Measurements from ENCODE around the gene CDCP1. TPM values are rescaled to one million over a fixed set of nuclear protein-coding genes. Genes with fewer than 3 reads are reported as not detected.

CDCP1 gene
- 0.04 and 0.12 TPM in 2 replicates for total RNA-seq
- 0.24 TPM in 1 of 2 replicates, not detected in the other for polyA plus RNA-seq

- Histone ChIP-seq H3K36me3 (no peaks in the 10 kb centered on the region), H3K9me3 (ENCODE audit: low read depth) (no peaks in the 10 kb centered on the region), H3K27me3 (peaks cover 70% of the 10 kb centered on the region), H3K27ac (no peak within 1 kb of the TSS), H3K4me3 (peak within 1 kb of the TSS; percentile 27), H3K4me1 (ENCODE audit: low read depth) (peaks cover 7% of the 10 kb centered on the region)
- no peak for TF ChIP-seq CTCF (IDR thresholded peaks at IDR 0.05; ENCODE audit: low read depth, low read length)
- no peak for DNase-seq (ENCODE audit: low read depth in 1 of 2, low spot score in 1 of 2)
These were observed at the start of gene CDCP1 for GRCh38 chr3:45145681-45146614. CDCP1 (minus strand) TSS chr3:45146378; CDS start chr3:45146287, 91 bp downstream.

DNA sequence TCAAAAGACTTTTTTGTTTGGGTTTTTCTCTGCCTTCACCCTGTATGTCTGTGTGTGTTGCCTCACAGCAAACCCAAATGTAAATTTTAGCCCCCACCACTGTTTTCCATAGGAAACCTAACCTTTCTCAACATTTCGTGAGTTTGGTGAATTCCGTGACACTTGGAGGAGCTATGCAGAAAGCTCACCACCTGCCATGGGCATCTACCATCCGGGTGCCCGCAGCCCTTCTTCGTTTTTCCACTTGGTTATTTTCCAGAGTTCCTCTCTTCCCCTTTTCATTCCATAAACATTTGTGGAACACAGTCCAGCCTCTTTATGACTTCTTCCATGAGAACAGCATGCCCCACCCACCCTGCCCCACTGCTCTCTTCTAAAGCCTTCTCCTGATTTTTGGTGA, 48.6 kb upstream of the CDCP1 start:
- no peak overlapping the region for H3K4me3 ChIP-seq
- TF ChIP-seq CTCF (IDR thresholded peaks at IDR 0.05; ENCODE audit: low read depth, low read length), result no peak

DNA sequence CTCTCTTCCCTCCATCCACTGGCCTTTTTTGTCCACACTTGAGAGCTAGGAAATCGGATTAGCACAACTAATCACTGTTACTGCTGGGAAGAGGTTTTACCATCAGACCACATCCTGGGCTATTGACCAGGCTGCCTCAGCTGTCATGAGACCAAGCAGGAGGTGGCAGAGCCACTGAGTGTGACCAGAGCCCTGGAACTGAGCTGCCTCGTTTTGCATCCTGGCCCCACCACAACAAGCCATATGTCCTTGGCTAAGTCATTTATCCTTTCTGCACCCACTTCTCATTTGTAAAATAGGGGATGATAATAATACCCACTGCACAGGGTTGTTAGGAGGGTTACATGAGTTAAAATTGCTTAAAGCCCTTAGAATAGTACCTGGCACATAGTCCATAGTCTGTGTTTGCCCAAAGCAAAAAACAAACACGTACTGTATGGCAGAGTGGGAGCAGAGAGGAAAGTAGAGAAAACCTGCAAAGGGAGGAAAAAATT, 45.8 kb upstream of the CDCP1 start:
- H3K4me3 ChIP-seq, result no peak overlapping the region
- H3K36me3 ChIP-seq, result no peaks in the 10 kb centered on the region
- no peaks in the 10 kb centered on the region for H3K9me3 ChIP-seq (ENCODE audit: low read depth)
- no peak for TF ChIP-seq CTCF (IDR thresholded peaks at IDR 0.05; ENCODE audit: low read depth, low read length)
- no peaks in the 10 kb centered on the region for H3K4me1 ChIP-seq (ENCODE audit: low read depth)
- no peak for DNase-seq (ENCODE audit: low read depth in 1 of 2, low spot score in 1 of 2)
- no peaks in the 10 kb centered on the region for H3K27me3 ChIP-seq
- no peak overlapping the region for H3K27ac ChIP-seq

More for the DNA sequence above, 48.6 kb upstream of the CDCP1 start:
- no peak overlapping the region for H3K27ac ChIP-seq
- H3K27me3 ChIP-seq, result no peaks in the 10 kb centered on the region
- no peaks in the 10 kb centered on the region for H3K36me3 ChIP-seq
- no peaks in the 10 kb centered on the region for H3K4me1 ChIP-seq (ENCODE audit: low read depth)
- H3K9me3 ChIP-seq (ENCODE audit: low read depth), result no peaks in the 10 kb centered on the region
- no peak for DNase-seq (ENCODE audit: low read depth in 1 of 2, low spot score in 1 of 2)

DNA sequence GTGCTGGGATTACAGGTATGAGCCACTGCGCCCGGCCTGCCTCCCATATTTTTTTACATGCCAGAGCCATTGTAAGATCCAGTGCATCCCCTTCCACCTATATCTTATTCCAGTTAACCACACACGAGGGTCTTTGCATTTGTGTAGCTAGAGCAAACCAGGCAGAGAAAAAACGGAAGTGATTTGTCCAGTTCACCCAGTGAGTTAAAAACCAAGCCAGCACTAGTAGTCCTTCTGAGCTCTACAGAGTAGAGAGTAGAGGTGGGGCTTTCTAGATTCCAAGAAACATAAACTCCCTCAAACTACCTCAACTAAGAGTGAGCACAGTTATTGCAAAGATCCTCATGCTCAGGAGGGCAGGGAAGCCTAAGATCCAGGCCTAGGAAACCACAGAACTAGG, 45.2 kb upstream of the CDCP1 start:
- no peaks in the 10 kb centered on the region for H3K9me3 ChIP-seq (ENCODE audit: low read depth)
- no peak for DNase-seq (ENCODE audit: low read depth in 1 of 2, low spot score in 1 of 2)
- no peaks in the 10 kb centered on the region for H3K36me3 ChIP-seq
- H3K4me3 ChIP-seq, result no peak overlapping the region
- no peak overlapping the region for H3K27ac ChIP-seq
- no peak for TF ChIP-seq CTCF (IDR thresholded peaks at IDR 0.05; ENCODE audit: low read depth, low read length)
- H3K27me3 ChIP-seq, result no peaks in the 10 kb centered on the region
- H3K4me1 ChIP-seq (ENCODE audit: low read depth), result no peaks in the 10 kb centered on the region

DNA sequence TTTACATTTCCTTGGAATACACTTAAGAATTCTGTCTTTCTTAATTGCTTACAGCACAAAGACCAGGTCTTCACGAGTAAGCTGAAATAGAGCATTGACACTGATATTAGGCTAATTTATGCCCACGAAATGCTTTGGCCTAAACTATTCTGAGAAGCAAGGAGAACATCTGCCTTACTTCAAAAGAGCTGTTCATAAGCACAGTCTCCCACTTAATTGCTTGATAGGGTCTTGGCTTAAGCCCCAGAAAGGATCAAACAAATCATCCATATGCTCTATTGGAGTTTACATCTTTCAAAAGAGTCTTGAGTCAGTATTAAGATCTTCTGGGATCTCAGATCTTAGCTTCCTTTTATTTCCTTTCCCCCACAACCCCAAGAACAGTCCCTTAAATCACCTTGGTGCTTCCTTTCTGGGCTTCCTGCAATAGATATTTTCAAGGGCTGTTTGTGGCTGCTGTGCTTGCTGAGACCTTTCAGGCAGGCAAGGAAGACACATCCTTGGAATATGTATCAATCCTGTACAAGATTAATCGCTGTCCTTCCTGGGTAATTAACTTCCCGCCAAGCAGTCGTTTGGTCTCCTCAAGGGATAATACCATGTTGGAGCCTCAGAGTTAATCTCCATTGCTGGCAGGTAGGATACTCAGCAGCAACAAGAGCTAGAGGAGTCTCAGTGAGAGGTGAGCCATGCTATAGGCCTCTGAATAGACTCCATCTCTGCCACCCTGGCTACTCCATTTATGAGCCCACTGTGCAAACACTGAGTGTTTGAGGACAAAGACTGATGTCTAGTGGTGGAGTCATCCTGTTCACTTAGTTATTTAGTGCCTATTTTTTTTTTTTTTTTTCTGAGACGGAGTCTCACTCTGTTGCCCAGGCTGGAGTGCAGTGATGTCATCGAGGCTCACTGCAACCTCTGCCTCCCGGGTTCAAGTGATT, 42.8 kb upstream of the CDCP1 start:
- H3K9me3 ChIP-seq (ENCODE audit: low read depth), result no peaks in the 10 kb centered on the region
- peaks cover 2% of the 10 kb centered on the region for H3K27me3 ChIP-seq
- no peak overlapping the region for H3K27ac ChIP-seq
- no peak overlapping the region for H3K4me3 ChIP-seq
- DNase-seq (ENCODE audit: low read depth in 1 of 2, low spot score in 1 of 2), result no peak
- no peaks in the 10 kb centered on the region for H3K4me1 ChIP-seq (ENCODE audit: low read depth)
- no peak for TF ChIP-seq CTCF (IDR thresholded peaks at IDR 0.05; ENCODE audit: low read depth, low read length)
- no peaks in the 10 kb centered on the region for H3K36me3 ChIP-seq
